GM21381 (cell line): ENCODE data around the gene HHAT.
A peak's percentile ranks its signal among the peaks of the same experiment; 100 is the strongest.

Experiments
- ATAC-seq: cut with Tn5 transposase; IDR thresholded peaks from one replicate; pipeline ENCODE4 v1.9.1; 2021; ENCODE audit warnings: mild to moderate bottlenecking, moderate library complexity; ENCODE audit not compliant: unreplicated experiment

Gene HHAT

GRCh38 chr1:210328746-210329503 is at the start of gene HHAT:
Gene HHAT, plus strand, starts transcription at chr1:210328902. Its CDS starts 20,074 bp downstream, at chr1:210348976.
- peak; percentile 47 for ATAC-seq

- no peak for ATAC-seq
These were observed 48.5 kb upstream of the HHAT start for GRCh38 chr1:210280221-210280620.

GRCh38 chr1:210288116-210288515 is 40.6 kb upstream of the HHAT start:
- no peak for ATAC-seq

GRCh38 chr1:210289248-210289647 is 39.5 kb upstream of the HHAT start:
- no peak for ATAC-seq

- no peak for ATAC-seq
These were observed 37.5 kb upstream of the HHAT start for GRCh38 chr1:210291081-210291764.

- ATAC-seq, result no peak
These were observed 36.9 kb upstream of the HHAT start for GRCh38 chr1:210291786-210292230.

- peak; percentile 66 for ATAC-seq
These were observed 36.4 kb upstream of the HHAT start for GRCh38 chr1:210292231-210292871.

GRCh38 chr1:210293171-210293607 is 35.5 kb upstream of the HHAT start:
- ATAC-seq, result no peak

GRCh38 chr1:210294999-210295745 is 33.5 kb upstream of the HHAT start:
- no peak for ATAC-seq

GRCh38 chr1:210296682-210297081 is 32.0 kb upstream of the HHAT start:
- no peak for ATAC-seq

GRCh38 chr1:210298296-210298695 is 30.4 kb upstream of the HHAT start:
- ATAC-seq, result no peak

GRCh38 chr1:210298936-210299335 is 29.8 kb upstream of the HHAT start:
- ATAC-seq, result no peak

GRCh38 chr1:210299501-210299900 is 29.2 kb upstream of the HHAT start:
- no peak for ATAC-seq

GRCh38 chr1:210300923-210301614 is 27.6 kb upstream of the HHAT start:
- ATAC-seq, result no peak

- ATAC-seq, result no peak
These were observed 27.1 kb upstream of the HHAT start for GRCh38 chr1:210301615-210302000.

GRCh38 chr1:210302501-210302900 is 26.2 kb upstream of the HHAT start:
- no peak for ATAC-seq

GRCh38 chr1:210303391-210303790 is 25.3 kb upstream of the HHAT start:
- no peak for ATAC-seq

- ATAC-seq, result no peak
These were observed 18.0 kb upstream of the HHAT start for GRCh38 chr1:210310562-210311153.

- ATAC-seq, result no peak
These were observed 16.8 kb upstream of the HHAT start for GRCh38 chr1:210311726-210312493.
